GM21526 (cell line): ENCODE data around the gene TBL1Y.

Experiments
- ATAC-seq: cut with Tn5 transposase; IDR thresholded peaks from one replicate; pipeline ENCODE4 v1.9.1; 2021; ENCODE audit warnings: moderate library complexity; ENCODE audit not compliant: unreplicated experiment, low FRiP score

TBL1Y gene

GRCh38 chrY:6968191-6968590 lies 57.7 kb downstream of the TBL1Y start:
- no peak for ATAC-seq

- no peak for ATAC-seq
Measured at GRCh38 chrY:6972271-6972887, 61.9 kb downstream of the TBL1Y start.

- ATAC-seq, result no peak
Measured at GRCh38 chrY:6974971-6975370, 64.5 kb downstream of the TBL1Y start.

GRCh38 chrY:6977783-6978182 lies 67.3 kb downstream of the TBL1Y start:
- ATAC-seq, result no peak

- ATAC-seq, result no peak
Measured at GRCh38 chrY:6983221-6983620, 72.7 kb downstream of the TBL1Y start.

GRCh38 chrY:6987811-6988210 lies 77.3 kb downstream of the TBL1Y start:
- ATAC-seq, result no peak

GRCh38 chrY:6989886-6990620 lies 79.6 kb downstream of the TBL1Y start:
- ATAC-seq, result no peak

- ATAC-seq, result no peak
Measured at GRCh38 chrY:6992041-6992440, 81.5 kb downstream of the TBL1Y start.

GRCh38 chrY:6995987-6996386 lies 85.5 kb downstream of the TBL1Y start:
- ATAC-seq, result no peak

GRCh38 chrY:6997503-6998066 lies 87.1 kb downstream of the TBL1Y start:
- ATAC-seq, result no peak

GRCh38 chrY:6999905-7000304 lies 89.4 kb downstream of the TBL1Y start:
- ATAC-seq, result no peak

- ATAC-seq, result no peak
Measured at GRCh38 chrY:7002581-7002980, 92.1 kb downstream of the TBL1Y start.

GRCh38 chrY:7007911-7008310 lies 97.4 kb downstream of the TBL1Y start:
- ATAC-seq, result no peak

GRCh38 chrY:7008578-7009355 lies 98.3 kb downstream of the TBL1Y start:
- no peak for ATAC-seq

- ATAC-seq, result no peak
Measured at GRCh38 chrY:7013051-7013450, 102.6 kb downstream of the TBL1Y start.

GRCh38 chrY:7016521-7016920 lies 106.0 kb downstream of the TBL1Y start:
- ATAC-seq, result no peak

GRCh38 chrY:7017244-7018080 lies 107.0 kb downstream of the TBL1Y start:
- ATAC-seq, result no peak

GRCh38 chrY:7039037-7039436 lies 128.5 kb downstream of the TBL1Y start:
- no peak for ATAC-seq

- ATAC-seq, result no peak
Measured at GRCh38 chrY:7040662-7041061, 130.2 kb downstream of the TBL1Y start.

- ATAC-seq, result no peak
Measured at GRCh38 chrY:7041983-7042382, 131.5 kb downstream of the TBL1Y start.
